IPS-NIHi11 (cell line): ENCODE measurements around the gene ASPSCR1.

Source experiments
- DNase-seq: peaks from one replicate; pipeline ENCODE4 v3.0.0; 2012; ENCODE audit warnings: mixed read lengths, low spot score

ASPSCR1 gene

GRCh38 chr17:82013341-82013740 lies 35.9 kb downstream of the ASPSCR1 start:
- DNase-seq = peak; percentile 35

GRCh38 chr17:82013772-82014321 lies 36.4 kb downstream of the ASPSCR1 start:
- peak; percentile 12 for DNase-seq

- DNase-seq = peak; percentile 14
Measured at GRCh38 chr17:82014432-82014831, 37.0 kb downstream of the ASPSCR1 start.

GRCh38 chr17:82014971-82015310 lies 37.5 kb downstream of the ASPSCR1 start:
- no peak for DNase-seq

- peak; percentile 10 for DNase-seq
Measured at GRCh38 chr17:82015311-82015971, 38.0 kb downstream of the ASPSCR1 start.

GRCh38 chr17:82016061-82016874 lies 38.8 kb downstream of the ASPSCR1 start:
- DNase-seq = peak; percentile 19

GRCh38 chr17:82016875-82017459 lies 39.5 kb downstream of the ASPSCR1 start:
- peak; percentile 15 for DNase-seq

GRCh38 chr17:82017612-82018151 lies 40.3 kb downstream of the ASPSCR1 start:
- no peak for DNase-seq

GRCh38 chr17:82018152-82018988 lies 40.9 kb downstream of the ASPSCR1 start:
- no peak for DNase-seq

- no peak for DNase-seq
Measured at GRCh38 chr17:82018989-82019689, 41.7 kb downstream of the ASPSCR1 start.

GRCh38 chr17:82019690-82020571 lies 42.5 kb downstream of the ASPSCR1 start:
- peak; percentile 88 for DNase-seq

GRCh38 chr17:82020572-82021106 lies 43.2 kb downstream of the ASPSCR1 start:
- DNase-seq = no peak

- DNase-seq = peak; percentile 42
Measured at GRCh38 chr17:82021107-82021899, 43.9 kb downstream of the ASPSCR1 start.

- DNase-seq = no peak
Measured at GRCh38 chr17:82021900-82022309, 44.5 kb downstream of the ASPSCR1 start.

- no peak for DNase-seq
Measured at GRCh38 chr17:82022310-82022980, 45.0 kb downstream of the ASPSCR1 start, which contains the start of gene CENPX. CENPX (minus strand) TSS chr17:82022878; CDS start chr17:82022861, 17 bp downstream.

GRCh38 chr17:82022981-82023446 lies 45.6 kb downstream of the ASPSCR1 start, which contains the start of gene LRRC45:
LRRC45 (plus strand) TSS chr17:82023305; CDS start chr17:82023644, 339 bp downstream.
- DNase-seq = peak; percentile 95

GRCh38 chr17:82023447-82024241 lies 46.2 kb downstream of the ASPSCR1 start:
- peak; percentile 45 for DNase-seq
